ENCODE results near the gene SZRD1. TPM values are rescaled to one million over a fixed set of nuclear protein-coding genes. Genes with fewer than 3 reads are reported as not detected.
A peak's percentile ranks its signal among the peaks of the same experiment; 100 is the strongest.

Gene SZRD1
- total and polyA plus RNA-seq, 3 donors from 2014 or later, result 47.8 to 88.5 (median 57.9) TPM

GRCh38 chr1:16367258-16367967 lies 371 bp downstream of the SZRD1 start:
- H3K4me1 ChIP-seq, result peaks cover 15% of the 10 kb centered on the region
- 0% methylated on average over 42 to 47 of the region's 47 CpGs for WGBS, 2 donors
- H3K36me3 ChIP-seq (ENCODE audit: low read depth, missing control alignments), result no peaks in the 10 kb centered on the region
- no peaks in the 10 kb centered on the region for H3K9me3 ChIP-seq
- TF ChIP-seq CTCF (IDR thresholded peaks at IDR 0.05), result no peak
- TF ChIP-seq POLR2A (IDR thresholded peaks at IDR 0.05), result no peak
- intact Hi-C loops (cut with DNase I; ENCODE audit: low total_unique reads), result no loop called here
- H3K27me3 ChIP-seq, result no peaks in the 10 kb centered on the region
- peak overlapping the region; percentile 78 to 89 for H3K4me3 ChIP-seq
- peak; percentile 93 for DNase-seq
- peak overlapping the region; percentile 98 to 99 for H3K27ac ChIP-seq

GRCh38 chr1:16367968-16368890 lies 1.2 kb downstream of the SZRD1 start:
- Histone ChIP-seq H3K36me3 (ENCODE audit: low read depth, missing control alignments) (no peaks in the 10 kb centered on the region), H3K27me3 (no peaks in the 10 kb centered on the region), H3K4me1 (peaks cover 20% of the 10 kb centered on the region), H3K9me3 (no peaks in the 10 kb centered on the region), H3K27ac (peak overlapping the region; percentile 98 to 99), H3K4me3 (peak overlapping the region; percentile 78 to 89)
- no peak for DNase-seq
- 2 to 3% methylated on average over 24 of the region's 24 CpGs for WGBS, 2 donors
- TF ChIP-seq CTCF (IDR thresholded peaks at IDR 0.05) (no peak), POLR2A (IDR thresholded peaks at IDR 0.05) (no peak)
- intact Hi-C loops (cut with DNase I; ENCODE audit: low total_unique reads), result no loop called here

GRCh38 chr1:16369821-16370220 lies 2.8 kb downstream of the SZRD1 start:
- H3K4me1 ChIP-seq, result peaks cover 24% of the 10 kb centered on the region
- WGBS, 2 donors, result 84 to 87% methylated on average over 4 of the region's 4 CpGs
- DNase-seq, result no peak

GRCh38 chr1:16371725-16372124 lies 4.7 kb downstream of the SZRD1 start:
- TF ChIP-seq POLR2A (IDR thresholded peaks at IDR 0.05) (no peak), CTCF (IDR thresholded peaks at IDR 0.05) (no peak)
- intact Hi-C loops (cut with DNase I; ENCODE audit: low total_unique reads), result no loop called here
- H3K27me3 ChIP-seq, result no peaks in the 10 kb centered on the region
- H3K27ac ChIP-seq, result no peak overlapping the region
- DNase-seq, result no peak
- no peak overlapping the region for H3K4me3 ChIP-seq
- WGBS, 2 donors, result 83 to 85% methylated on average over 5 of the region's 5 CpGs
- no peaks in the 10 kb centered on the region for H3K36me3 ChIP-seq (ENCODE audit: low read depth, missing control alignments)
- peaks cover 35% of the 10 kb centered on the region for H3K4me1 ChIP-seq
- H3K9me3 ChIP-seq, result no peaks in the 10 kb centered on the region

More at GRCh38 chr1:16369821-16370220, 2.8 kb downstream of the SZRD1 start:
- H3K9me3 ChIP-seq, result no peaks in the 10 kb centered on the region
- no peak overlapping the region for H3K27ac ChIP-seq
- no peaks in the 10 kb centered on the region for H3K27me3 ChIP-seq
- intact Hi-C loops (cut with DNase I; ENCODE audit: low total_unique reads), result no loop called here
- no peak overlapping the region for H3K4me3 ChIP-seq
- TF ChIP-seq POLR2A (IDR thresholded peaks at IDR 0.05) (no peak), CTCF (IDR thresholded peaks at IDR 0.05) (no peak)
- H3K36me3 ChIP-seq (ENCODE audit: low read depth, missing control alignments), result no peaks in the 10 kb centered on the region
